HEK293 (cell line): ENCODE data around the gene CYP26A1.

ENCODE experiments used
- CTCF ChIA-PET: fragments of 350-600 bp; formaldehyde crosslinking; extraction: SDS; loops from one replicate; lab custom pipeline; 2021; ENCODE audit warnings: antibody characterized with exemption; lab: Yijun Ruan, JAX
- POLR2A ChIA-PET: fragments of 300-600 bp; formaldehyde crosslinking; extraction: SDS; loops from one replicate; lab custom pipeline; 2020; ENCODE audit warnings: antibody characterized with exemption, inconsistent platforms; lab: Yijun Ruan, JAX
- H3K27ac ChIP-seq: fragments of 200-500 bp; sonication (Bioruptor generic); 2 replicates; pipeline ENCODE4 v1.5.1; 2014; ENCODE audit warnings: low read depth, low read length, control low read depth, inconsistent platforms; ENCODE audit errors: extremely low read depth
- H3K36me3 ChIP-seq, 2 experiments: fragments of 200-500 bp in 1 of 2; sonication (Bioruptor generic) in 1 of 2; 1 replicate in 1 of 2; 2 replicates in 1 of 2; pipeline ENCODE4 v1.5.1; 2014 to 2017; ENCODE audit warnings: inconsistent platforms in 2 of 2, low read length in 2 of 2; ENCODE audit not compliant: control insufficient read depth in 2 of 2, insufficient read depth in 1 of 2
- H3K4me1 ChIP-seq: fragments of 200-500 bp; sonication (Bioruptor generic); 2 replicates; pipeline ENCODE4 v1.5.1; 2014; ENCODE audit warnings: mild to moderate bottlenecking, low read length, inconsistent platforms; ENCODE audit not compliant: control insufficient read depth, insufficient read depth
- H3K4me3 ChIP-seq: 2 replicates; pipeline ENCODE4 v1.5.1; 2011; ENCODE audit warnings: low read depth, mild to moderate bottlenecking, control low read depth, low read length, moderate library complexity
- H3K9me3 ChIP-seq: fragments of 200-500 bp; sonication (Bioruptor generic); 2 replicates; pipeline ENCODE4 v1.5.1; 2014; ENCODE audit warnings: low read depth, low read length, inconsistent platforms; ENCODE audit not compliant: control insufficient read depth, insufficient read depth
- CTCF ChIP-seq: fragments of 450-650 bp; formaldehyde crosslinking; IDR thresholded peaks from 2 replicates; pipeline ENCODE4 v1.5.1; 2016; ENCODE audit warnings: missing biosample characterization, missing genetic modification characterization
- GLI2 ChIP-seq: fragments of 450-650 bp; formaldehyde crosslinking; IDR thresholded peaks from 2 replicates; pipeline ENCODE4; 2017; ENCODE audit warnings: missing biosample characterization, missing genetic modification characterization, low read depth, borderline replicate concordance
- KLF7 ChIP-seq: fragments of 450-650 bp; formaldehyde crosslinking; IDR thresholded peaks from 2 replicates; pipeline ENCODE4 v1.5.1; 2016; ENCODE audit warnings: missing biosample characterization, missing genetic modification characterization, borderline replicate concordance
- PRDM2 ChIP-seq: fragments of 450-650 bp; formaldehyde crosslinking; IDR thresholded peaks from 2 replicates; pipeline ENCODE4 v1.5.1; 2016; ENCODE audit warnings: missing biosample characterization, missing genetic modification characterization, borderline replicate concordance
- ZNF175 ChIP-seq: fragments of 450-650 bp; formaldehyde crosslinking; IDR thresholded peaks from 2 replicates; pipeline ENCODE4 v1.5.1; 2016; ENCODE audit warnings: missing biosample characterization, missing genetic modification characterization
- ZNF324 ChIP-seq: fragments of 450-650 bp; formaldehyde crosslinking; IDR thresholded peaks from 2 replicates; pipeline ENCODE4 v1.5.1; 2016; ENCODE audit warnings: missing biosample characterization, missing genetic modification characterization
- ZNF354C ChIP-seq: fragments of 450-650 bp; formaldehyde crosslinking; IDR thresholded peaks from 2 replicates; pipeline ENCODE4 v1.5.1; 2016; ENCODE audit warnings: missing biosample characterization, missing genetic modification characterization, low read depth, borderline replicate concordance
- ZNF391 ChIP-seq: fragments of 450-650 bp; formaldehyde crosslinking; IDR thresholded peaks from 2 replicates; pipeline ENCODE4 v1.5.1; 2016; ENCODE audit warnings: low read depth, missing biosample characterization, missing genetic modification characterization, borderline replicate concordance
- ZNF416 ChIP-seq: fragments of 450-650 bp; formaldehyde crosslinking; IDR thresholded peaks from 2 replicates; pipeline ENCODE4 v1.5.1; 2016; ENCODE audit warnings: missing biosample characterization, missing genetic modification characterization
- ZNF433 ChIP-seq: fragments of 450-650 bp; formaldehyde crosslinking; IDR thresholded peaks from 2 replicates; pipeline ENCODE4 v1.5.1; 2016; ENCODE audit warnings: missing biosample characterization, missing genetic modification characterization, low read depth
- ZNF654 ChIP-seq: fragments of 450-650 bp; formaldehyde crosslinking; IDR thresholded peaks from 2 replicates; pipeline ENCODE4 v1.5.1; 2016; ENCODE audit warnings: low read depth, missing biosample characterization, missing genetic modification characterization
- ZNF76 ChIP-seq: fragments of 450-650 bp; formaldehyde crosslinking; IDR thresholded peaks from 2 replicates; pipeline ENCODE4; 2016; ENCODE audit warnings: low read depth, missing biosample characterization, missing genetic modification characterization, borderline replicate concordance
- ZNF777 ChIP-seq: fragments of 450-650 bp; formaldehyde crosslinking; IDR thresholded peaks from 2 replicates; pipeline ENCODE4 v1.5.1; 2017; ENCODE audit warnings: missing biosample characterization, missing genetic modification characterization, borderline replicate concordance
- ZSCAN23 ChIP-seq: fragments of 450-650 bp; formaldehyde crosslinking; IDR thresholded peaks from 2 replicates; pipeline ENCODE4 v1.5.1; 2016; ENCODE audit warnings: missing biosample characterization, missing genetic modification characterization
- TF ChIP-seq, protein P1 (sequence below): fragments of 450-650 bp; formaldehyde crosslinking; IDR thresholded peaks from 2 replicates; pipeline ENCODE4 v1.5.1; 2017; ENCODE audit warnings: missing biosample characterization, mild to moderate bottlenecking, missing genetic modification characterization, moderate library complexity

CYP26A1 gene

DNA sequence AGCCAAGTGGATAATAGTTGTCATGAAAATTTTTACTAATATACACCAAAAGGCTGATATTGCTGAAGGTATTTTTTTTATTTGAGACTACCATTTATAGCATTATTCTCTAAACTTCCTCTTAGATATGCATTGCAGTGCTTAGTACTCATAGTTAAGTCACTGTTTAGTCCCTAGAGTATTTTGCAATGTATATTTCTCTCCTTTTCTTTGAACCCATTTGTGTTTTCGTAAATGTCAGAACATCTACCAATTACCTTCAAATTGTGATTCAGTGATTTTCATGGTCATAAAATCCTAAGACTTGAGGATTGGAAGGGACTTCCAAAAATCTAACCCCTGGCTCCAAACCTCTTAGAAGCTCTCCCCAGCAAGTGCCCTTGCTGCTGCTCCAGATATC lies 34.6 kb upstream of the CYP26A1 start:
- no peaks in the 10 kb centered on the region for H3K36me3 ChIP-seq
- no peak overlapping the region for H3K4me3 ChIP-seq
- no peak overlapping the region for H3K27ac ChIP-seq
- H3K9me3 ChIP-seq: no peaks in the 10 kb centered on the region
- ChIA-PET CTCF (interaction anchor here (0.7 to 1.0 kb wide), 5 partner anchors 16 to 358 kb away, joined by 3 to 4 read pairs (median 3); no protein-coding TSS in a partner anchor), POLR2A (no interaction called here)
- no peaks in the 10 kb centered on the region for H3K4me1 ChIP-seq
- TF ChIP-seq ZNF324 (no peak), PRDM2 (tag by site-specific recombination) (no peak), KLF7 (no peak), ZNF433 (tag by site-specific recombination) (no peak), ZSCAN23 (no peak), GLI2 (no peak)
- TF ChIP-seq, all 188 proteins: peak for 0

DNA sequence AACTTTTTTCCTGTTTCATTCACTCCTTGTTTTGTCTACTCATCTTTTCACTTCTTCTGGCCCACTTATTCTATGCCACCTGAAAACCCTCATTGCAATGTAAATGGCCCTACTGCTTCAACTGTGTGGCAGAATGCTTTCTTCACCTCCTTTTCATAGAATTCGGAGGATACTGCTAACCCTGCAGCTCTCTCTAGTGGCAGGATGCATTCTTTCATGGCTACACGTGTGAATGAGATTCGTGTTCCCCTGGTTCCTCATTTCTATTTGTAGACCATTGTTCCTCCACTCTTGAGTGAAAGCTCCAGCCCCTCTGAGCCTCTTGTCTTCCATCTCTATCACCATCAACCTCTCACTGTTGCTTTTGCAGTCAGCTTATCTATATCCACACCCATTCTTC lies 34.0 kb upstream of the CYP26A1 start:
- H3K4me1 ChIP-seq: no peaks in the 10 kb centered on the region
- no peak for TF ChIP-seq ZNF391 (tag by site-specific recombination)
- TF ChIP-seq CTCF (tag by site-specific recombination): peak; percentile 43; the same call in 1 of the 2 replicates
- peak; percentile 45; the same call in 1 of the 2 replicates for TF ChIP-seq ZNF654 (tag by site-specific recombination)
- TF ChIP-seq ZNF354C (tag by site-specific recombination): no peak
- H3K9me3 ChIP-seq: no peaks in the 10 kb centered on the region
- ChIA-PET POLR2A (no interaction called here), CTCF (interaction anchor here (0.6 to 1.0 kb wide), 3 partner anchors 34 to 155 kb away, joined by 3 to 4 read pairs (median 3); no protein-coding TSS in a partner anchor)
- no peak overlapping the region for H3K4me3 ChIP-seq
- H3K27ac ChIP-seq: no peak overlapping the region
- no peaks in the 10 kb centered on the region for H3K36me3 ChIP-seq

- POLR2A ChIA-PET: no interaction called here
Measured at GRCh38 chr10:93054486-93054885, 19.2 kb upstream of the CYP26A1 start.

More at GRCh38 chr10:93054486-93054885, 19.2 kb upstream of the CYP26A1 start:
- CTCF ChIA-PET: interaction anchor here (0.8 kb wide), 1 partner anchor 25 kb away, joined by 3 read pairs; no protein-coding TSS in a partner anchor
- Histone ChIP-seq H3K27ac (no peak overlapping the region), H3K4me1 (no peaks in the 10 kb centered on the region), H3K9me3 (no peaks in the 10 kb centered on the region), H3K4me3 (no peak overlapping the region), H3K36me3 (peaks cover 0 to 11% of the 10 kb centered on the region in 2 experiments; a peak in 1 of 3 replicates)
- TF ChIP-seq ZNF777 (tag by site-specific recombination) (no peak), ZNF416 (no peak), ZNF175 (tag by site-specific recombination) (no peak), ZNF76 (tag by site-specific recombination) (no peak)
- TF ChIP-seq, protein P1, sequence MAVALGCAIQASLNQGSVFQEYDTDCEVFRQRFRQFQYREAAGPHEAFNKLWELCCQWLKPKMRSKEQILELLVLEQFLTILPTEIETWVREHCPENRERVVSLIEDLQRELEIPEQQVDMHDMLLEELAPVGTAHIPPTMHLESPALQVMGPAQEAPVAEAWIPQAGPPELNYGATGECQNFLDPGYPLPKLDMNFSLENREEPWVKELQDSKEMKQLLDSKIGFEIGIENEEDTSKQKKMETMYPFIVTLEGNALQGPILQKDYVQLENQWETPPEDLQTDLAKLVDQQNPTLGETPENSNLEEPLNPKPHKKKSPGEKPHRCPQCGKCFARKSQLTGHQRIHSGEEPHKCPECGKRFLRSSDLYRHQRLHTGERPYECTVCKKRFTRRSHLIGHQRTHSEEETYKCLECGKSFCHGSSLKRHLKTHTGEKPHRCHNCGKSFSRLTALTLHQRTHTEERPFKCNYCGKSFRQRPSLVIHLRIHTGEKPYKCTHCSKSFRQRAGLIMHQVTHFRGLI: no peak
